K562 (cell line): ENCODE measurements around the gene LAMC1. TPM values are rescaled to one million over a fixed set of nuclear protein-coding genes. Genes with fewer than 3 reads are reported as not detected.

Experiments
- ATAC-seq: fragments of 200-7000 bp; cut with Tn5 transposase; 3 replicates; pipeline ENCODE4 v1.9.1; 2020; ENCODE audit warnings: moderate library complexity
- BruUV-seq: library from RNA; stranded (reverse); fragments of 400-500 nt; replicated peaks from 2 replicates; lab custom pipeline; 2021; lab: Mats Ljungman, UMichigan
- CTCF ChIA-PET: fragments of 300-600 bp; formaldehyde crosslinking; extraction: SDS; loops from one replicate; lab custom pipeline; 2021; ENCODE audit warnings: low intra/inter-chr PET ratio; lab: Yijun Ruan, JAX
- POLR2A ChIA-PET: fragments of 300-600, 350-650 bp; sonication (Branson Sonifier 250); formaldehyde crosslinking; extraction: SDS; loops from one replicate; lab custom pipeline; 2021; ENCODE audit warnings: antibody characterized with exemption, inconsistent platforms; lab: Yijun Ruan, JAX
- DNase-seq, 4 experiments: peaks; one replicate each; pipeline versions ENCODE4 v3.0.0 to v3.0.0-alpha.2; 2011 to 2018; ENCODE audit warnings: low spot score in 3 of 4, mixed read lengths in 3 of 4; ENCODE audit errors: extremely low read depth in 1 of 4
- FAIRE-seq: peaks from 2 replicates; lab custom pipeline; 2011; peaks lifted over from hg19 to GRCh38; lab: Jason Lieb, UNC
- H2AFZ ChIP-seq: 2 replicates; pipeline ENCODE4 v1.6.0; 2011; ENCODE audit warnings: low read depth, low read length, control low read depth, inconsistent platforms
- H3K27ac ChIP-seq: fragments of 200-600 bp; 3 replicates; pipeline ENCODE4 v1.8.0; 2011; ENCODE audit warnings: low read depth, mild to moderate bottlenecking, control low read depth, inconsistent platforms, low read length, moderate library complexity, mixed read lengths; ENCODE audit errors: extremely low read depth
- H3K27me3 ChIP-seq, 2 experiments: fragments of 300-600 bp in 1 of 2; 2 replicates in 1 of 2; 3 replicates in 1 of 2; pipeline versions ENCODE4 v1.6.0 to v1.8.0; 2011; ENCODE audit warnings: inconsistent platforms in 2 of 2, low read length in 2 of 2, mild to moderate bottlenecking in 1 of 2, mixed read lengths in 1 of 2, moderate library complexity in 1 of 2; ENCODE audit not compliant: control insufficient read depth in 2 of 2, insufficient read depth in 2 of 2
- H3K36me3 ChIP-seq: fragments of 300-600 bp; 3 replicates; pipeline ENCODE4 v1.8.0; 2011; ENCODE audit warnings: mild to moderate bottlenecking, low read length, inconsistent platforms; ENCODE audit not compliant: control insufficient read depth, insufficient read depth
- H3K4me1 ChIP-seq, 2 experiments: fragments of 200-600 bp in 1 of 2; replicated peaks in 1 of 2; 2 replicates in 1 of 2; 3 replicates in 1 of 2; pipeline versions ENCODE4 v1.5.1 to v1.8.0; 2011; ENCODE audit warnings: inconsistent platforms in 2 of 2, low read length in 2 of 2, mild to moderate bottlenecking in 1 of 2, mixed read lengths in 1 of 2, moderate library complexity in 1 of 2; ENCODE audit not compliant: control insufficient read depth in 2 of 2, insufficient read depth in 2 of 2
- H3K4me2 ChIP-seq: 2 replicates; pipeline ENCODE4 v1.6.1; 2011; ENCODE audit warnings: low read length, control low read depth, inconsistent platforms, mixed read lengths; ENCODE audit not compliant: insufficient read depth
- H3K4me3 ChIP-seq: fragments of 200-600 bp; sonication (generic), shearing (Covaris generic); 2 replicates; pipeline ENCODE4 v1.5.1; 2016; ENCODE audit warnings: control low read depth, inconsistent platforms
- H3K79me2 ChIP-seq: fragments of 200-600 bp; 3 replicates; pipeline ENCODE4 v1.8.0; 2011; ENCODE audit warnings: low read length, inconsistent platforms; ENCODE audit not compliant: control insufficient read depth, insufficient read depth
- H3K9ac ChIP-seq, 2 experiments: 2 replicates each; pipeline versions ENCODE4 v1.6.0 to v1.6.1; 2011; ENCODE audit warnings: low read depth in 2 of 2, low read length in 2 of 2, control low read depth in 1 of 2, inconsistent platforms in 1 of 2, mild to moderate bottlenecking in 1 of 2, mixed read lengths in 1 of 2; ENCODE audit not compliant: insufficient read depth in 1 of 2
- H3K9me1 ChIP-seq: one replicate; pipeline ENCODE4 v1.6.0; 2011; ENCODE audit warnings: inconsistent platforms, mild to moderate bottlenecking, low read length, moderate library complexity; ENCODE audit not compliant: control insufficient read depth, insufficient read depth
- H3K9me3 ChIP-seq: replicated peaks from 2 replicates; pipeline ENCODE4 v1.5.1; 2011; ENCODE audit warnings: low read depth, low read length, inconsistent platforms; ENCODE audit not compliant: control insufficient read depth, insufficient read depth
- H4K20me1 ChIP-seq: replicated peaks from 2 replicates; pipeline ENCODE4 v1.6.1; 2011; ENCODE audit warnings: low read length, inconsistent platforms, mixed read lengths; ENCODE audit not compliant: control insufficient read depth, insufficient read depth
- MTF1 ChIP-seq: fragments of 250-450 bp; sonication (Bioruptor Pico); IDR thresholded peaks from 2 replicates; pipeline ENCODE4 v1.9.0; 2021; ENCODE audit warnings: moderate library complexity, mild to moderate bottlenecking, inconsistent platforms, borderline replicate concordance
- RHOXF2B ChIP-seq: fragments of 250-450 bp; sonication (Bioruptor Pico); conservative IDR thresholded peaks from 2 replicates; pipeline ENCODE4 v1.5.1; 2021
- ZNF133 ChIP-seq: fragments of 250-450 bp; sonication (Bioruptor Pico); IDR thresholded peaks from 2 replicates; pipeline ENCODE4 v1.4.0; 2020; ENCODE audit warnings: mild to moderate bottlenecking
- WGBS: fragments of 100-300 bp; shearing (Covaris generic); methylation state at CpG from one replicate; pipeline ENCODE4 v1.1.6; 2016; ENCODE audit warnings: low coverage, mixed read lengths; ENCODE audit not compliant: insufficient coverage; ENCODE audit errors: missing lambda C conversion rate; 5-methylcytosine and 5-hydroxymethylcytosine counted together
- in situ Hi-C: fragments of 300-500 bp; cut with MboI; formaldehyde crosslinking; loops from 4 replicates; pipeline ENCODE4 v1.15.0; 2018; ENCODE audit warnings: inconsistent platforms, mixed read lengths
- intact Hi-C: fragments of 100-400 bp; cut with micrococcal nuclease; formaldehyde crosslinking; loops from 2 replicates; pipeline ENCODE4 v1.14.2; 2022
- polyA plus RNA-seq, 8 experiments: library from polyadenylated mRNA; depleted of rRNA in 4 of 8; stranded (reverse) in 5 of 8; unstranded in 3 of 8; fragments of >200 nt; fragmentation: Nextera tagmentation in 2 of 8; fragmentation: Illumina TruSeq in 1 of 8; extraction: Ambion mirVana in 2 of 8; extraction: Trizol in 1 of 8; gene quantifications; 2 replicates each; pipeline versions ENCODE4 v1.2.1 to v1.2.3, GENCODE V29; 2011 to 2014; ENCODE audit warnings: inconsistent platforms in 1 of 8, missing spikeins in 1 of 8
- total RNA-seq, 7 experiments: library from RNA; depleted of rRNA in 6 of 7; stranded (reverse); fragments of >200 nt in 6 of 7; fragmentation: Illumina TruSeq in 2 of 7; extraction: Trizol in 2 of 7; gene quantifications; 2 replicates each; pipeline versions ENCODE4 v1.2.1 to v1.2.3, GENCODE V29; 2011 to 2021; ENCODE audit warnings: low replicate concordance in 1 of 7
- TF ChIP-seq, protein P1 (sequence below): fragments of 450-650 bp; IDR thresholded peaks from 2 replicates; pipeline ENCODE4 v1.6.1; 2018; ENCODE audit not compliant: partially characterized antibody

LAMC1 gene
- total and polyA plus RNA-seq, 9 of the 15 experiments (the other 6 are each of a cell fraction or from before 2014, with no cell fraction given): 0.07 to 0.71 (median 0.13) TPM; not detected in 2

DNA sequence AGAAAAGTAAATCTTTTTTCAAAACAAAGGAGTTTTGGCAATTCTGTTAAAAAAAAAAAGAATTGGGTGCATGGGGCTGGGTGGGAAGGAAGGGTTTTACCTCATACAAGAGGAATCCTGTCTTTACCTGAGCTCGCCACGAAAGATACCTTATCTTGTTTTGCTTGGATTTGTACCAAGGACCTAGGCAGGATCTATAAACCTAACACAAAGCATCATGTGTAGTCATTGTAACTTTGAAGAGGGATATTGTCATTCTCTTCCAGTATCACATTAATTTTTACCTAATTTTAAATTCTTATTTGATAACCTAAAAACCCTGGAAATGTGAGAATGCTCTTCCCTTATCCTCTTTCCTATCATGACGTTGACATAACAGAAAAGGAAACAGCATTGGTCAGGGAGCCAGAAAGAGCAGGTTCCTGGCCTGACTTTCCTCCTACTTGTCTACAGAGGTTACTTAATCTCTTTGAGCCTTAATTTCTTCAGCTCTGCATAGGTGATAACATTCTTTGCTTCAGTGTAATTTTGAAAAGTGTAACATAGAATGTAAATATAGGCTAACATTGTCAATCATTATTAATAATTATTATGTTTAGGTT is 4.0 kb upstream of the LAMC1 start:
- no peaks in the 10 kb centered on the region for H3K9me3 ChIP-seq
- FAIRE-seq (no peak), DNase-seq (no peak), ATAC-seq (no peak)
- no peak overlapping the region for H3K27ac ChIP-seq
- H4K20me1 ChIP-seq: no peaks in the 10 kb centered on the region
- no peaks in the 10 kb centered on the region for H3K36me3 ChIP-seq
- no peak overlapping the region for H3K9ac ChIP-seq
- TF ChIP-seq ZNF133 (CRISPR knock-in tag) (no peak), MTF1 (no peak), RHOXF2B (CRISPR knock-in tag) (no peak)
- TF ChIP-seq, protein P1, sequence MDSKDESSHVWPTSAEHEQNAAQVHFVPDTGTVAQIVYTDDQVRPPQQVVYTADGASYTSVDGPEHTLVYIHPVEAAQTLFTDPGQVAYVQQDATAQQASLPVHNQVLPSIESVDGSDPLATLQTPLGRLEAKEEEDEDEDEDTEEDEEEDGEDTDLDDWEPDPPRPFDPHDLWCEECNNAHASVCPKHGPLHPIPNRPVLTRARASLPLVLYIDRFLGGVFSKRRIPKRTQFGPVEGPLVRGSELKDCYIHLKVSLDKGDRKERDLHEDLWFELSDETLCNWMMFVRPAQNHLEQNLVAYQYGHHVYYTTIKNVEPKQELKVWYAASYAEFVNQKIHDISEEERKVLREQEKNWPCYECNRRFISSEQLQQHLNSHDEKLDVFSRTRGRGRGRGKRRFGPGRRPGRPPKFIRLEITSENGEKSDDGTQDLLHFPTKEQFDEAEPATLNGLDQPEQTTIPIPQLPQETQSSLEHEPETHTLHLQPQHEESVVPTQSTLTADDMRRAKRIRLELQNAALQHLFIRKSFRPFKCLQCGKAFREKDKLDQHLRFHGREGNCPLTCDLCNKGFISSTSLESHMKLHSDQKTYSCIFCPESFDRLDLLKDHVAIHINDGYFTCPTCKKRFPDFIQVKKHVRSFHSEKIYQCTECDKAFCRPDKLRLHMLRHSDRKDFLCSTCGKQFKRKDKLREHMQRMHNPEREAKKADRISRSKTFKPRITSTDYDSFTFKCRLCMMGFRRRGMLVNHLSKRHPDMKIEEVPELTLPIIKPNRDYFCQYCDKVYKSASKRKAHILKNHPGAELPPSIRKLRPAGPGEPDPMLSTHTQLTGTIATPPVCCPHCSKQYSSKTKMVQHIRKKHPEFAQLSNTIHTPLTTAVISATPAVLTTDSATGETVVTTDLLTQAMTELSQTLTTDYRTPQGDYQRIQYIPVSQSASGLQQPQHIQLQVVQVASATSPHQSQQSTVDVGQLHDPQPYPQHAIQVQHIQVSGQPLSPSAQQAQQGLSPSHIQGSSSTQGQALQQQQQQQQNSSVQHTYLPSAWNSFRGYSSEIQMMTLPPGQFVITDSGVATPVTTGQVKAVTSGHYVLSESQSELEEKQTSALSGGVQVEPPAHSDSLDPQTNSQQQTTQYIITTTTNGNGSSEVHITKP: no peak
- no peak overlapping the region for H3K4me3 ChIP-seq
- H3K79me2 ChIP-seq: no peaks in the 10 kb centered on the region
- no peaks in the 10 kb centered on the region for H3K9me1 ChIP-seq
- intact Hi-C loops: no loop called here
- no peak overlapping the region for H3K4me2 ChIP-seq
- POLR2A ChIA-PET: no interaction called here
- H3K4me1 ChIP-seq: peaks cover 7 to 17% of the 10 kb centered on the region in 2 experiments; a peak in 4 of 5 replicates
- CTCF ChIA-PET: no interaction called here
- no TSS peak for BruUV-seq
- H2AFZ ChIP-seq: no peak overlapping the region
- peaks cover 29 to 30% of the 10 kb centered on the region in 2 experiments for H3K27me3 ChIP-seq
- in situ Hi-C loops: no loop called here
- 3% methylated on average over 3 of the region's 3 CpGs for WGBS
